Measurements from ENCODE around the gene KANK3. TPM values are rescaled to one million over a fixed set of nuclear protein-coding genes. Genes with fewer than 3 reads are reported as not detected.
"Not testable (repeated sequence)": the region's sequence is repeated elsewhere in the genome, so short reads cannot be mapped to it uniquely, and the experiment has no call there.

KANK3 gene
- total RNA-seq, result 0.89 and 1.7 TPM in 2 replicates

- Mint-ChIP-seq H3K36me3 (ENCODE audit: low read depth) (no peaks in the 10 kb centered on the region), H3K27me3 (ENCODE audit: low read depth) (peaks cover 30% of the 10 kb centered on the region), H3K9me3 (no peaks in the 10 kb centered on the region), H3K4me1 (ENCODE audit: low read depth) (peaks cover 3% of the 10 kb centered on the region), H3K27ac (no peak within 1 kb of the TSS), H3K4me3 (ENCODE audit: low read depth) (peak within 1 kb of the TSS; percentile 70)
- peak; percentile 87 for DNase-seq (ENCODE audit: low spot score)
- intact Hi-C loops (cut with micrococcal nuclease), result no loop called here
Measured at GRCh38 chr19:8342684-8343482, at the start of gene KANK3. KANK3 (minus strand) TSS chr19:8343262; CDS start chr19:8337828, 5,434 bp downstream.

GRCh38 chr19:8392017-8392591 is 49.0 kb upstream of the KANK3 start:
- DNase-seq (ENCODE audit: low spot score), result no peak
- Mint-ChIP-seq H3K27ac (peak overlapping the region; percentile 28), H3K27me3 (ENCODE audit: low read depth) (no peaks in the 10 kb centered on the region), H3K4me3 (ENCODE audit: low read depth) (no peak overlapping the region), H3K9me3 (no peaks in the 10 kb centered on the region), H3K4me1 (ENCODE audit: low read depth) (peaks cover 24% of the 10 kb centered on the region), H3K36me3 (ENCODE audit: low read depth) (peaks cover 6% of the 10 kb centered on the region)
- intact Hi-C loops (cut with micrococcal nuclease), result no loop called here

- H3K27me3 Mint-ChIP-seq (ENCODE audit: low read depth), result no peaks in the 10 kb centered on the region
- DNase-seq (ENCODE audit: low spot score), result no peak
- peaks cover 20% of the 10 kb centered on the region for H3K4me1 Mint-ChIP-seq (ENCODE audit: low read depth)
- H3K27ac Mint-ChIP-seq, result no peak overlapping the region
- peaks cover 13% of the 10 kb centered on the region for H3K36me3 Mint-ChIP-seq (ENCODE audit: low read depth)
- intact Hi-C loops (cut with micrococcal nuclease), result loop anchor here (2.0 kb wide), 1 partner anchor 53 kb away; the partner anchor contains the start of gene HNRNPM
- H3K4me3 Mint-ChIP-seq (ENCODE audit: low read depth), result peak overlapping the region; percentile 69
- no peaks in the 10 kb centered on the region for H3K9me3 Mint-ChIP-seq
Measured at GRCh38 chr19:8391198-8392016, 48.3 kb upstream of the KANK3 start.

- Mint-ChIP-seq H3K27ac (peak overlapping the region; percentile 60), H3K27me3 (ENCODE audit: low read depth) (no peaks in the 10 kb centered on the region), H3K4me3 (ENCODE audit: low read depth) (peak overlapping the region; percentile 69), H3K36me3 (ENCODE audit: low read depth) (peaks cover 10% of the 10 kb centered on the region), H3K9me3 (no peaks in the 10 kb centered on the region), H3K4me1 (ENCODE audit: low read depth) (peaks cover 16% of the 10 kb centered on the region)
- peak; percentile 91 for DNase-seq (ENCODE audit: low spot score)
- intact Hi-C loops (cut with micrococcal nuclease), result loop anchor here (2.0 kb wide), 1 partner anchor 54 kb away; the partner anchor contains the start of gene HNRNPM
Measured at GRCh38 chr19:8390617-8390981, 47.5 kb upstream of the KANK3 start.

- Mint-ChIP-seq H3K27ac (peak within 1 kb of the TSS; percentile 96), H3K27me3 (ENCODE audit: low read depth) (no peaks in the 10 kb centered on the region), H3K4me3 (ENCODE audit: low read depth) (peak within 1 kb of the TSS; percentile 91), H3K36me3 (ENCODE audit: low read depth) (peaks cover 10% of the 10 kb centered on the region), H3K9me3 (no peaks in the 10 kb centered on the region), H3K4me1 (ENCODE audit: low read depth) (peaks cover 16% of the 10 kb centered on the region)
- peak; percentile 99 for DNase-seq (ENCODE audit: low spot score)
- intact Hi-C loops (cut with micrococcal nuclease), result loop anchor here (2.0 kb wide), 1 partner anchor 55 kb away; the partner anchor contains the start of gene HNRNPM
Measured at GRCh38 chr19:8389891-8390616, 47.0 kb upstream of the KANK3 start, which contains the start of gene RAB11B. RAB11B (plus strand) TSS chr19:8390360; CDS start chr19:8390417, 57 bp downstream.

GRCh38 chr19:8388612-8388958 is 45.5 kb upstream of the KANK3 start:
- H3K4me3 Mint-ChIP-seq (ENCODE audit: low read depth), result no peak overlapping the region
- no peaks in the 10 kb centered on the region for H3K27me3 Mint-ChIP-seq (ENCODE audit: low read depth)
- intact Hi-C loops (cut with micrococcal nuclease), result no loop called here
- H3K27ac Mint-ChIP-seq, result no peak overlapping the region
- H3K9me3 Mint-ChIP-seq, result no peaks in the 10 kb centered on the region
- H3K36me3 Mint-ChIP-seq (ENCODE audit: low read depth), result peaks cover 10% of the 10 kb centered on the region
- no peak for DNase-seq (ENCODE audit: low spot score)
- H3K4me1 Mint-ChIP-seq (ENCODE audit: low read depth), result peaks cover 18% of the 10 kb centered on the region

DNA sequence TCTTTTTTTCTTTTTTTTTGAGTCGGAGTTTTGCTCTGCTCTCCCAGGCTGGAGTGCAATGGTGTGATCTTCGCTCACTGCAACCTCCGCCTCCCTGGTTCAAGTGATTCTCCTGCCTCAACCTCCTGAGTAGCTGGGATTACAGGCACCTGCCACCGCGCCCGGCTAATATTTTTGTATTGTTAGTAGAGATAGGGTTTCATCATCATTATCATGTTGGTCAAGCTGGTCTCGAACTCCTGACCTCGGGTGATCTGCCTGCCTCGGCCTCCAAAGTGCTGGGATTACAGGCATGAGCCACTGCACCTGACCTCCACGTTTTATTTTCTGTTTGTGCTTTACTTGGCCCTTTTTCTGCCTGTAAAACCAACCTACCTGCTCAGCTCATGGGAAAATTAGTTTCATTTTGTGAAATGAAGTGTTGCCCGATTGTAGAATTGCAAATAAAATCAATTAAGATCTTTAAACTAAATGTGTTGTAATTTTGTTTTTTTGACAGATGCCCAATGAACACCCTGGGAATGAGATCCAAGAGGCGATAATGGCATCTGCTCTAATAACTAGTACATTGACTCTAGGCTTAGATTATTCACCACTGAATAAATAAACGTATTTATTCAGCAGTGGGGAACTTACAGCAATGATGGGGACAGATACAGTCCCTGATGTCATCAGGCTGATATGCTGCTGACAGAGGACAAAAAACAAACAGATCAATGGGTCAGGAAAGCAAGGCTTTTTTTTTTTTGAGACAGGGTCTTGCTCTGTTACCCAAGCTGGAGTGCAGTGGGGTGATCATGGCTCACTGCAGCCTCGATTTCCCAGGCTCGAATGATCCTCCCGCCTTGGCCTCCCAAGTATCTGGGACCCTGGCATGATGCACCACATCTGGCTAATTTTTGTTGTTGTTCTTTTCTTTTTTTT is 44.9 kb upstream of the KANK3 start:
- DNase-seq (ENCODE audit: low spot score), result no peak
- peak overlapping the region; percentile 60 for H3K4me3 Mint-ChIP-seq (ENCODE audit: low read depth)
- peaks cover 9% of the 10 kb centered on the region for H3K36me3 Mint-ChIP-seq (ENCODE audit: low read depth)
- intact Hi-C loops (cut with micrococcal nuclease), result no loop called here
- H3K4me1 Mint-ChIP-seq (ENCODE audit: low read depth), result peaks cover 16% of the 10 kb centered on the region
- H3K9me3 Mint-ChIP-seq, result no peaks in the 10 kb centered on the region
- H3K27ac Mint-ChIP-seq, result peak overlapping the region; percentile 55
- H3K27me3 Mint-ChIP-seq (ENCODE audit: low read depth), result no peaks in the 10 kb centered on the region

GRCh38 chr19:8386990-8387389 is 43.9 kb upstream of the KANK3 start:
- Mint-ChIP-seq H3K27me3 (ENCODE audit: low read depth) (no peaks in the 10 kb centered on the region), H3K4me1 (ENCODE audit: low read depth) (peaks cover 13% of the 10 kb centered on the region), H3K36me3 (ENCODE audit: low read depth) (peaks cover 7% of the 10 kb centered on the region), H3K9me3 (no peaks in the 10 kb centered on the region), H3K4me3 (ENCODE audit: low read depth) (no peak overlapping the region), H3K27ac (no peak overlapping the region)
- intact Hi-C loops (cut with micrococcal nuclease), result no loop called here
- DNase-seq (ENCODE audit: low spot score), result no peak

- intact Hi-C loops (cut with micrococcal nuclease); H3K4me1 Mint-ChIP-seq (ENCODE audit: low read depth); DNase-seq (ENCODE audit: low spot score); H3K27me3 Mint-ChIP-seq (ENCODE audit: low read depth); H3K9me3 Mint-ChIP-seq; H3K36me3 Mint-ChIP-seq (ENCODE audit: low read depth); H3K27ac Mint-ChIP-seq; H3K4me3 Mint-ChIP-seq (ENCODE audit: low read depth): not testable (repeated sequence)
Measured at GRCh38 chr19:8386419-8386818, 43.4 kb upstream of the KANK3 start.

- H3K4me3 Mint-ChIP-seq (ENCODE audit: low read depth); H3K4me1 Mint-ChIP-seq (ENCODE audit: low read depth); H3K9me3 Mint-ChIP-seq; DNase-seq (ENCODE audit: low spot score); intact Hi-C loops (cut with micrococcal nuclease); H3K27me3 Mint-ChIP-seq (ENCODE audit: low read depth); H3K27ac Mint-ChIP-seq; H3K36me3 Mint-ChIP-seq (ENCODE audit: low read depth): not testable (repeated sequence)
Measured at GRCh38 chr19:8385566-8385965, 42.5 kb upstream of the KANK3 start.

DNA sequence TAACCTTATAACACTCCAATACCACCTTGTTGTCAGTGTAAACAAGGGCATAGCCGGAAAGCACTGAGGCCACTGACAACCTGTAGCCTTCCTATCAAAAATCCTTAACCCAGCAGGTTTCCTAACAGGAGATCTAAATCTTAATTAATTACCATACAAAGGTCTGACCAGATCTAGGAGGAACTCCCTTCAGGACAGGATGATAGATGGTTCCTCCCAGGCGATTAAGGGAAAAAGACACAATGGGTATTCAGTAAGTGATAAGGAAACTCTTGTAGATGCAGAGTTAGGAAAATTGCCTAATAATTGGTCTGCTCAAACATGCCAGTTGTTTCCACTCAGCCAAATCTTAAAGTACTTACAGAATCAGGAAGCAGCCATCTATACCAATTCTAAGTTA is 42.0 kb upstream of the KANK3 start:
- H3K36me3 Mint-ChIP-seq (ENCODE audit: low read depth); H3K4me3 Mint-ChIP-seq (ENCODE audit: low read depth); H3K4me1 Mint-ChIP-seq (ENCODE audit: low read depth); H3K9me3 Mint-ChIP-seq; H3K27ac Mint-ChIP-seq; DNase-seq (ENCODE audit: low spot score); intact Hi-C loops (cut with micrococcal nuclease); H3K27me3 Mint-ChIP-seq (ENCODE audit: low read depth): not testable (repeated sequence)
